GM21528 (cell line): ENCODE results near the gene RPUSD4.

Source experiments
- ATAC-seq: cut with Tn5 transposase; IDR thresholded peaks from one replicate; pipeline ENCODE4 v1.9.1; 2021; ENCODE audit warnings: mild to moderate bottlenecking, moderate library complexity; ENCODE audit not compliant: unreplicated experiment, low FRiP score

Gene RPUSD4

GRCh38 chr11:126214441-126214840 is 3.0 kb upstream of the RPUSD4 start:
- no peak for ATAC-seq

DNA sequence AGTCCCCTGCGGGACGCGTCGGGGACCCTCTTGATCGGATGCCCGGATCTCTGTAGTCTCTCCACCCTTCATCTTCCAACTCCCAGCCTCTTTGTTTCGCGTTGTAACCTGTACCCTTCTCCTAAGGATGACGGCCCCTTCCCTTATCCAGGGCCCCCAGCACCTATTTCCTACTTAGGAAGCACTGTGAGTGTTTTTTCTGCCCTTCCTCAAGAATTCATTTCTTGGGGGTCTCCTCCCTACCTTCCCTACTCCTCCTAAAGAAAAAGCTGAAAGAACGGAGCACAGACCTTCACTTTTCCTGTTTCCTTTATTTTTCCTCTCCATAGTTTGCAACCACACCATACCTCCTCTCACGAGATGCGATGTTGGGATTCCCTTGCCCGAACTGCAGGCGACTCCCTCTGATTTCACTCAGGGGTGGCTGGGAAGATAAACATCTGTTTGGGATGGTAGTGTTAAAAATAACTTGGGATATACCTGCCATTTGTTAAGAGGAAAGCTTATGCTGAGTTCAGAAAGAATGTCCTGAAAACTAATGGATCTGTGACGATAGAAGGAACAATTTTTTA is 725 bp upstream of the RPUSD4 start:
- no peak for ATAC-seq

DNA sequence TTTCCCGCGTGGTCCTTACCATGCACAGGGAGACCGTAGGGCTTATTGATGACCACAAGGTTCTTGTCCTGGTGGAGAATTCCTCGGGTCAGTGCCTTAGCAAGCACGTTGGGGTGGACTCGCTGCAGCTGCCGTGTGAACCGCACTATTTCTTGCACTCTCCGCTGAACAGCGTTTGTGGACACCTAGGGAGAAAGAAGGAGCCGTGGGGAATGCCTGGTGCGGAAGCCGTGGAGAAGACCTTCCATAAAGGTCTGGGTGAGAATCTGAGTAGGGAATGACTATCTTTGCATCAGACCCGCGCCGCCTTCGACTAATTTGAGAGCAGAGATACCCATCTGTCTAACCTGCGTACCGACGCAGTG is 597 bp downstream of the RPUSD4 start:
- ATAC-seq = peak; percentile 2

DNA sequence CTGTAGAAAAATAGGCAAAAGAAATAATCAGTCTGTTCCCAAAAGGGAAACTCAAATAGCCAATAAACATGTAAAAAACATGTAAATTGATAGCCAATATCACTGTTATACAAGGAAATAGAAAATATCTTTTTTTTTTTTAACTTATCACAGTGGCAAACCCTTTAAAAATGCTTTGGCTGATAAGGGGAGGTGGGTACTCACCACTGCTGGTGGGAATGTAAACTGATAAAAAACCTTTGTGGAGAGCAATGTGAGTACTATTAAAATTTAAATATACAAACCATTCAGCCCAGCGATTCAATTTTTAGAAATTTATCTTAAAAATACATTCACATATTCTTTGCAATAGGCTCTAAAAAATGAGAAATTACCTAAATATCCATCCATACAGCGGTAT is 3.6 kb downstream of the RPUSD4 start:
- ATAC-seq = no peak

DNA sequence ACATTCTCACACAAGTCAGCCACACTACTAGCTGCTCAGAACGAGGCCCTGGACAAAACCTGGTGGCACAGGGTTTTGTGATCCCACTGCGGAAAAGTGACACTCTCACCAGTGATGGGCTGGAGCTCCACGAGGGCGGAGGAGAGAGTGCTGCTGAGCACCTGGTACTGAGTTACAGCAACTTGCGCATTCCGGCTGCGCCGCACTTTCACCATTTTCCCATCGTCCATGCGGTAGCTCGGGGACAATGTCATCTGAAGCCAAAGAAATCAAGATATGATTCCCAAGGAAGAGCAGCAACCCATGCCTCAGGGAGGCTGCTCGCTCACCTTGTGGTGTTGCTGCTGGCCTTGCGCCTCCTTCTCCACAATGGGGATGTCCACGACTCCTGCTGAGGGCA is 6.1 kb downstream of the RPUSD4 start:
- ATAC-seq = no peak

GRCh38 chr11:126202646-126203359 is 8.6 kb downstream of the RPUSD4 start:
- no peak for ATAC-seq

GRCh38 chr11:126198648-126199047 is 12.8 kb downstream of the RPUSD4 start:
- ATAC-seq = no peak

- ATAC-seq = no peak
These were observed 14.0 kb downstream of the RPUSD4 start for GRCh38 chr11:126197277-126197939.

- no peak for ATAC-seq
These were observed 16.3 kb downstream of the RPUSD4 start for GRCh38 chr11:126195119-126195518.

DNA sequence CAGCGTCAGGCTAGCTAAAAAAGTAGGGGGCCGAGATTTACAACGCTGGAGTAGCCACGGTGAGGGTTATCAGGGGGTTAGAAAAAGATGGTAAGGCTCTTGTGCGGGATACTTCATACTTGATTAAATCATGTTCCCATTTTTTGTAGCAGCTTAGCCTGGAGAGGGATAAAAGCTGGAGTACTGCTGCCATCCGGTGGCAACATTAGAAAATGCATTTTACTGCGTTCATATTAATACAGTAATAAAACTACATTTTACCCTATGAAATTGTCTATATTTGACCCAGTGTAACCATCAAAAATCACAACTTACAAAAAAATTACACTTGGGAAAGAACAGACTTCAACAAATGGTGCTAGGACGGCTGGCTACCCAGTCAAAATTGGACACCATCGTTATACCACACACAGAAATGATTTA is 17.3 kb downstream of the RPUSD4 start:
- no peak for ATAC-seq

DNA sequence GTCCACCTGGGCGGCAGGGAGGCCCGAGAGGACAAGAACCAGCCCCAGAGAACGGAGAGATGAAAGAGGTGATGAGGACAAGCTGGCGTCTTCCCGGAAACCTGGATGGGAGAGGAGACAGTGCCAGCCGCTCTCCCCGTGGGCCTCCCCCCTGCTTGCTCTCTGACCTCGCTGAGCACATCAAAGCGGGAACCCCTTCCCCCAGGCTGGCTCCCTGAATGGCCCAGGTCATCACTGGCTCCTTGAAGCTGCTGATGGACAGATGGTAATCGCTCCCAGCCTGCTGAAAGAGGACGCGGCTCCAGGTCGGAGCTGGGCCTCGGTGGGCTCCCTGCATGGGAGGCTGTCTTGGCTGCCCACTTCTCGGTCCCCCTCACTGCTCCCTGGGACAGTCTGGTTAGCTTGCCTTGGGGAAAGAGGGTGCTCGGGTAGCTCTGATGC is 18.4 kb downstream of the RPUSD4 start:
- ATAC-seq = no peak

- ATAC-seq = no peak
These were observed 19.1 kb downstream of the RPUSD4 start for GRCh38 chr11:126192361-126192760.

DNA sequence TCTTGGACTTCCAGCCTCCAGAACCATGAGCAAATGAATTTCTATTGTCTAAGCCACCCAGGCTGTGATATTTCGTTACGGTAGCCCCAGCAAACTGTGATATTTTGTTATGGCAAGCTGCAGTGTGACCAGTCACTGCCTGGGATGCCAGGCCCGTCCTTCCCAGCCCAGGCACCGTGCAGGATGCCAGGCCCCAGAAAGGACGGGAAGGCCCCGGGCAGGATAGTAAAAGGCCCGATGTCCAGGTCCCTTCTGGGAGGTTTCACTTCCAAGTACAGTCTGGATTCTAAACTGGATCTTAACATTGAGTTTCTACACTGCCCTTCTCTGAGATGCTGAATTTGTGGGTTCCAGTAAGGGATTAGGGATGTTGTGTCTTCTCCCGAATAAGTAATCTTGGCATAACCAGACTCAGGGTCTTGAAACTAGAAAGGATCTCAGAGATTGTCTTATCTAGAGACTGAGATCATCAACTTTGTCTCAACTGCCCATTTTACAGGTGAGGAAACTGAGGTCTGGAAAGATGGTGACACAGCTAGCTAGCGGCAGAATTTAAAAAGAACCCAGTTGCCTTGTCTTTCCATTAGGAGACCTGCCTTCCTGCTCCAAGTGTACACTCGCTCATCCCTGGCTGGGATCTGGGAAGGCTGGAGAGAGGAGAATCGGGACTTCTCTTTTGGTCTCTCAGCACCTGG is 19.9 kb downstream of the RPUSD4 start:
- ATAC-seq = no peak

- ATAC-seq = no peak
These were observed 20.7 kb downstream of the RPUSD4 start for GRCh38 chr11:126190792-126191191.

DNA sequence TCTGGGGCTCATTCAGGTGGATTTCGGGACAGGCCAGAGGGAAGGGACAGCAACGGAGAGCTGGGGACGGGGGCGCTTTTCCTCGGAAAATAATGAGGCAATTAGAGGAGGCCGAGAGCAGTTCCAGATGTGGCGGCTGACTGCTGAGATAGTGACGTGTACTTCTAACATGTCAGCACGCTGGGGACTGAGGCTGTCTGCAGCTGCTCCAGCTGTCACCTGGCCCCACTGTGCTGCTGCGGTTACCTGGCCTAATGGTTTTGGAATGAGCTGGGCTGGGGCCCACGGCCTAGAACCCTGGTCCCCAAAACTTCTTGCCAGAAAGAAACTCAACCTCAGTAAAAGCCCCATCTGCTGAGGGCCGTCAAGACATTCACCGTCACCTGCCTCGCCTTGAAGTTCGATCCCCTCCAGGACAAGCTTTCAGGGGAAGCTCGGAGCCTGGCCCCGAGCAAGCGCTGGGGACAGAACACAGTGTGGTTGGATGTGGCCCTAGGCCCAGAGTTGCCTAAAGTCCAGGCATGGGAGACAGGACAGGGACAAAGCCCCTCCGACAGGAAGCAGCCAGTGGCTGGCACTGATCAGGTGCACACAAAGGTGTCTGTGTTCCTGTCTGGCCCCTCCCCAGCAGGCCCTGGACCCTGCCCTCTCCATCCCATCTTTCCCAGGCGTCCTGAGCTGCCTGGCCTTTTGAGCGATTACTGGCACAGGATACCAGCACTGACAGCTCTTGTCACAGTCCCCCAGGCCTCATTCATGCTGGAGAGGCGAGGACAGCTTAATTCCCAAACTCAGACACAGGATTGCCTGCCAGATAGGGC is 22.1 kb downstream of the RPUSD4 start:
- ATAC-seq = peak; percentile 58

DNA sequence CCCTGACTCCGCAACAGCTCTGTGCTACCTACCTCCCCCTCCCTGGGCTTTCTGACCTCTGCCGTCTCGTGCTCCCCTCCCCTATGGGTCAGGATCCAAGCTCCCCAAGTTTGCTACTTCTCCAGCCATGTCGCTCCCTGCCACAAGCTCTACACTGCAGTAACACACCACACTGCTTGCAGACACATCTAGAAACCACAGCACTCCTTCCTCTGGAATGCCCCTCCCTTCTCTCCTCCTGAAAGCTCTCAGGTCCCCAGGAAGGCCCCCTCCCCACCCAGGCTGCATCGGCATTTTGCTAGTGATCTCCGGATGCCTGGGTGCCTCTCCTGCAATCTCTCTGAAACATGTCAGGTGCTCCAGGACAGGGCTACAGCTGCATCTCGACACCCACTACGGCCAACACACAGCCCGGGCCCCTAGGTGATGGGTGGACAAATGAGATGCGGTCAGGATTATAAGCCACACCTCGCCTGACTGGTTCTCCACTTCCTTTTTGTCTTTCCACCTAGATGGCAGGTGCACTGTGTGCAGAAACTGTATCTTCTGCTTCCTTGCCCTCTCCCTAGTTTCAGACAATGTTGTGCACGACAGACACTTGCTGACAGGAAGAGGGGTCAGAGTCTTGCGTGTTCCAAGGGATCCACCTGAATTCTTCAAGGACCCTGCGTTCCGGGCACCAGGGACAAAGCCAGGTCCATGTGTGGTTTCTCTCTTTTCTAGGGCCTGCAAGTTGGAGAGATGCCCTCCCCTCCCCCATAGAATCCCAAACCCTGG is 22.9 kb downstream of the RPUSD4 start:
- peak; percentile 75 for ATAC-seq

GRCh38 chr11:126186708-126187529 is 24.5 kb downstream of the RPUSD4 start:
- no peak for ATAC-seq

GRCh38 chr11:126186025-126186698 is 25.3 kb downstream of the RPUSD4 start:
- no peak for ATAC-seq
